MM.1S (cell line): ENCODE measurements around the gene DCLK1.

ENCODE experiments used
- EZH2 ChIP-seq: fragments of 300-600 bp; sonication (generic); optimal IDR thresholded peaks from 2 replicates; pipeline ENCODE3; 2017; ENCODE audit warnings: low read depth, mild to moderate bottlenecking, antibody characterized with exemption, low read length, mixed read lengths
- EZH2phosphoT487 ChIP-seq: fragments of 300-600 bp; sonication (generic); IDR thresholded peaks from 2 replicates; pipeline ENCODE4 v1.6.1; 2018; ENCODE audit warnings: antibody characterized with exemption, low read length
- TF ChIP-seq, protein P1 (sequence below): fragments of 300-600 bp; sonication (generic); IDR thresholded peaks from 2 replicates; pipeline ENCODE4 v1.5.1; 2016; ENCODE audit warnings: antibody characterized with exemption, low read length, mixed read lengths

DNA sequence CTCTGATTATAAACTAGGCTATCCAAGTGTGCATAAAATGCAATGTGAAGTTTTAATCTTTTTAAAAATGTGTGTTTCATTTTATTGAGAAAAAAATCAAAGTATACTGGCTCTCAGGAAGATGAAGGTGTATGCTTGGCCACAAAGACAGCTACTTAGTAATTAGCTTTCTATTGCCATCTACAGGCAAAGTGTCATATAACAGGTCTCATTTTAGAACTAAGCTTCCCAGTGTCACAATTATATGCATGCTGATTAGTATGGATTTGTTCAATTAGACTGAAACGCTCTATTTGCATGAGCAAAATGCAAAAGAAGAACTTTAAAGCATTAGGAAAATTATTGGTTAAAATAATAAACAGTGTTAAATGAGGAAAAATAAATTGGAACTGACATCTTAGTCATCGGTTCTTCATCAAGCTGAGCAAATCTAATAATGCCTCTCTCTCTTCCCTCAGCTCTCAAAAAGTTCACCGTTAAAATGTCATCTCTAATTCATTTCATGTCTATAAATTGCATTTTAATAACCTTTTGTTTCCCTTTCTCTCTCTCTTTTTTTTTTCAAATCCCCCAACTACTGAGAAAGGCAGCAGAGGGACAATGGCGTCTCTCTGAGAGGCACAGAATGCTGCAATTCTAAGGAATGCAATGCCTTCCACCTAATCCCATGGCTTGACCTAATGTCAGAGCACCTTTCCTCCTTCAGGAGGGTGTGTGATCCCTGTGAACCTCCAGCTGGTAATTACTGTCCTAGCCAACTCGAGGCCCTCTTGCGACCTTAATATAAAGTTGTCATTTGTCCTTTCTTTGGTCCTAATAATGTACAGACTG lies 341.6 kb downstream of the DCLK1 start:
- TF ChIP-seq, protein P1, sequence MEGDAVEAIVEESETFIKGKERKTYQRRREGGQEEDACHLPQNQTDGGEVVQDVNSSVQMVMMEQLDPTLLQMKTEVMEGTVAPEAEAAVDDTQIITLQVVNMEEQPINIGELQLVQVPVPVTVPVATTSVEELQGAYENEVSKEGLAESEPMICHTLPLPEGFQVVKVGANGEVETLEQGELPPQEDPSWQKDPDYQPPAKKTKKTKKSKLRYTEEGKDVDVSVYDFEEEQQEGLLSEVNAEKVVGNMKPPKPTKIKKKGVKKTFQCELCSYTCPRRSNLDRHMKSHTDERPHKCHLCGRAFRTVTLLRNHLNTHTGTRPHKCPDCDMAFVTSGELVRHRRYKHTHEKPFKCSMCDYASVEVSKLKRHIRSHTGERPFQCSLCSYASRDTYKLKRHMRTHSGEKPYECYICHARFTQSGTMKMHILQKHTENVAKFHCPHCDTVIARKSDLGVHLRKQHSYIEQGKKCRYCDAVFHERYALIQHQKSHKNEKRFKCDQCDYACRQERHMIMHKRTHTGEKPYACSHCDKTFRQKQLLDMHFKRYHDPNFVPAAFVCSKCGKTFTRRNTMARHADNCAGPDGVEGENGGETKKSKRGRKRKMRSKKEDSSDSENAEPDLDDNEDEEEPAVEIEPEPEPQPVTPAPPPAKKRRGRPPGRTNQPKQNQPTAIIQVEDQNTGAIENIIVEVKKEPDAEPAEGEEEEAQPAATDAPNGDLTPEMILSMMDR, result peak; percentile 43
- TF ChIP-seq EZH2phosphoT487, result no peak
- TF ChIP-seq EZH2, result no peak
